HG03045 (cell line): ENCODE results near the gene USP34.
"Not testable (repeated sequence)": the region's sequence is repeated elsewhere in the genome, so short reads cannot be mapped to it uniquely, and the experiment has no call there.

Experiments used
- ATAC-seq: cut with Tn5 transposase; IDR thresholded peaks from one replicate; pipeline ENCODE4 v1.9.1; 2021; ENCODE audit warnings: mild to moderate bottlenecking, moderate library complexity; ENCODE audit not compliant: unreplicated experiment

USP34 gene

DNA sequence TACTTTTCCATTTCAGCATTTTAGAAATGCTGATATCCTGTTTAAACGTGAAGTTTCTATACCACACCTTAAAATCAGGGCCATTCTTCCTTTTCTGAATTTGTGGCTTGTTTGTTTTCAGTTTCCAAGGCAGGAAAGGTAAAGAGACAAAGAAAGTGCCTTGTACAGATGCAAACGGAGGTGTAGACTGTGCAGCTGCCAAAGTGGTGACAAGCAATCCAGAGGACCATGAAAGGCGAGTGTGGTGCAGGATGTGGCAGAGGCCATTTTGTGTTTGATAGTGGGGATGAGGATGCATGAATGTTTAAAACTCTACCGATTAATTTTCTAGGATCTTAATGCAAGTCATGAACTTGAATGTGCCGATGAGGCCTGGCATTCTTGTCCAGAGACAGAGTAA lies 308.2 kb downstream of the USP34 start:
- ATAC-seq: no peak

DNA sequence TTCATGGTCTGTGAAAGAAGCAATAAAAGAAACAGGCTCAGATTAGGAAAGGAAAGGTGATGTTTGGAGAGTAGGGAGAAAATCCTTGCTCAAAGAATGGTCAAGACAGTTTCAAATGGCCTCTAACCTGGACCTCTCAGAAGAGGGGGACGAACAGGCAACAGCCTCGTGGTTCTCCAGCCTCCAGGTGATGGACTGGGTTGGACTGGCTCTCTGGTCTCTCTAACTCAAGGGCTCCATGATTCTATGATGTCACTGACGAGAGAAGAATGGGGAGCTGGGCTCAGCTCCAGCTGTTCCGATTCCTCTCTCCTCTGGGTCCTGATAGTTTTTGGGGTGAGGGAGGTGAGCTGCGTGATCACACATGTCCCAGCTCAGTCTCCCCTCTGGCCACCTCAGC lies 309.0 kb downstream of the USP34 start, which contains the start of gene C2orf74:
Gene C2orf74 (plus strand): TSS at position 301 of the 400 bp plus-strand sequence. CDS start 327 bp downstream, outside the sequence.
- ATAC-seq: no peak

DNA sequence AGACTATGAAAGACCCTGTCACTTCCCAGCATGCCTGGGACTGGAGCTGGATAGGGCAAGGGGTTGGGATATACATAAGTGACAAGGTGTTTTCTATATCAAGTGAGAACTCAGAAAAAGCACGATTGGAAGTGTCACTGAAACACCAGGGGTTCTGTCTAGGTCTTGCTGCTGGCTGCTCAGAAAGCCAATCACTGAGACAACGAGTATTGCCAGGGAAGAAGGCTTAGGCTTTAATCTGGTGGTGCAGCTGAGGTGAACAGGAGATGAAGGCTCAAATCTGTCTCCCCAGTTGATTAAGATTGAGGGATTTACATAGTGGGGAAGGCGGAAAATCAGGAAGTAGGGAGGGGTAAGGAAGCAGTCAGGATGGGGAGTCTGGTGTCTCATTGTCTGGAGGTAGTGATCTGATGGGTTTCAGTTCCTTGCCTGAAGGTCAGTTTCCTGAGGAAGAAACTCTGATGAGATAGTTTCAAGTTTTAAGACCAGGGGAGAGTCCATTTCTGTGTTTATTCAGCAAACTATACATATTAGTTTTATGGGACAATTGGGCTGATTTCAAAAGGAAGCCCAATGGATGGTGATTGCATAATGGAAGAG lies 312.4 kb downstream of the USP34 start:
- ATAC-seq: no peak

DNA sequence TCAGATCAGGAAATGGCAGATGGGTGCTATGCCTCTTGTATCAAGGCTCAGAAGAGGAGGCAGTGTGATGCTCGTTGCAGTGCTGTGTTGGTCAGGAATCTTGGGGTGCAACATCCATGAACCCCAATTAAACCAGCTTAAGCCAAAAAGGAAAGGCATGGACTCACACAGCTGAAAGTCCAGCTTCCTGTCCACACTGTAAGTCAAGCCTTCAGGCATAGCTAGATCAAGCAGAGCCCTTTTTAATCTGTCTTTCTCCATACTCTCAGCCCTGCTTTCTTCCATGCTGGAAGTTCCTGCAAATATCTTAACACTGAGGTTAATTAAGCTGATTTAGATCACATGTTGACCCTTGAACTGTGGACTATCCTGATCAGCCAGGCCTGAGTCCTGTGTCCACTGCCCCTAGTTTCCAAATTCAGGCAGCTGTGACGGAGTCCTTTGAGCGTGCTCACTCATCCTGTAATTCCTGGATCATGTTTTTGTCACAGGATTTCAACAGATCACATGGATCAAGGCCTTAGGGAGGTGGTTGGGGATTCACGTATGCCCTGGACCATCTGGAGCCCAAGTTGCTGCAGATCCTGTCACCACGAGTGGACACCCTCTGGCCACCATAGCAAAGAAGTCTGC lies 313.4 kb downstream of the USP34 start:
- ATAC-seq: no peak

DNA sequence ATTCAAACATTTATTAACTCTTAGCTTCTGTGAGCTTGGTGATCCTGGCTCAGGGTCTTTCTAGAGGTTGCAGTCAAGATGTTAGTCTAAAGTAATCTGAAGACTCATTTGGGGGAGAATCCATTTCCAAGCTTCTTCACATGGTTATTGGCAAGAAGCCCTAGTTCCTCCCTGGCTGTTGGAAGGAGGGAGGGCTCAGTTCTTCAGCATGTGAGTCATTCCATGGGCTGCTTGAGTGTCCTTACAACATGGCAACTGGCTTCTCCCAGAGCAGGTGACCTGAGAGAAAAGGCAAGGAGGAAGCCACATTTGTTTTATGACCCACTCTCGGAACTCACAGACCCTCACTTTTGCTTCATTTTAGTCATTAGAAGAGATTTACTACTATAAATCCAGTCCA lies 319.5 kb downstream of the USP34 start:
- ATAC-seq: no peak

DNA sequence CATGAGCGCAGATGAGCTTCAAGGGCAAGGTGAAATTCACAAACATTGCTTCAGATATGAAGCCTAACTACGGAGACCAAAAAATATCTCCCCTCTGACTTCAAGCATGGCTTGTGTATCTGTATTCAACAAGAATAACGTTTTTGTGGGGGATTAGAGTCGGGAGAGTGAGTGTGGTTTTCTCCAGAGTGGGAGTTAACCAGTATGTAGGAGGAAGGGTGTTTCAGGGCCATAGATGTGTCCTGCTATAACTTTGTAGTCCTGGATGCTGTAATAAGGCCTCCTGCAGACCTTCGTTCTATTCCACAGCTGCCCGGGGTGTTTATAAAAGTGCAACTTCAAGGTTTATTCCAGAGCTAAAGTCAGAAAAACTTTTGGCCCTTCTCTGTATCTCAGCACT lies 321.8 kb downstream of the USP34 start:
- no peak for ATAC-seq

DNA sequence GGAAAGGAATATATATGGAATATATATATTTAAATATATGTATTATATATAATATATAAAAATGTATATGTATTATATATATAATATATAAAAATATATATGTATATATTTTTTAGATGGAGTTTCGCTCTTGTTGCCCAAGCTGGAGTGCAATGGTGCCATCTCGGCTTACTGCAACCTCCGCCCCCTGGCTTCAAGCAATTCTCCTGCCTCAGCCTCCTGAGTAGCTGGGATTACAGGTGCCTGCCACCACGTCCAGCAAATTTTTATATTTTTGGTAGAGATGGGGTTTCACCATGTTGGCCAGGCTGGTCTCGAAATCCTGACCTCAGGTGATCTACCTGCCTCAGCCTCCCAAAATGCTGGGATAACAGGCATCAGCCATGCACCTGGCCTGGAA lies 322.8 kb downstream of the USP34 start:
- ATAC-seq: not testable (repeated sequence)

DNA sequence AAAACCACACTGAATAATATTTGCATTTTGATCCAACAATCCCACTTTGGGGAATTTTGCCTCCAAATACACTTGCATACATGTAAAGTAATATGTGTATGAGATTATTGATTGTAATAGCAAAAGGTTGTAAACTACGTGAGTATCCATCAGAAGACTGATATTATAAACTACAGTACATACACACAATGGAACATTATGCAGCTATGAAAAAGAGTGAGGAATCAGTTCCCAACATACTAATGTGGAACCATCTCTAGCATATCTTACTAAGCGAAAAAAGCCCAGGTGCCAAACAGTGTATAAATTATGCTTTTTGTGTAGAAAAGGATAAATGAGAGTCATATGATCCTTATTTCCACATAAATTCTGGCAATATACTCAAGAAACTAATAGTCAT lies 324.9 kb downstream of the USP34 start:
- no peak for ATAC-seq

DNA sequence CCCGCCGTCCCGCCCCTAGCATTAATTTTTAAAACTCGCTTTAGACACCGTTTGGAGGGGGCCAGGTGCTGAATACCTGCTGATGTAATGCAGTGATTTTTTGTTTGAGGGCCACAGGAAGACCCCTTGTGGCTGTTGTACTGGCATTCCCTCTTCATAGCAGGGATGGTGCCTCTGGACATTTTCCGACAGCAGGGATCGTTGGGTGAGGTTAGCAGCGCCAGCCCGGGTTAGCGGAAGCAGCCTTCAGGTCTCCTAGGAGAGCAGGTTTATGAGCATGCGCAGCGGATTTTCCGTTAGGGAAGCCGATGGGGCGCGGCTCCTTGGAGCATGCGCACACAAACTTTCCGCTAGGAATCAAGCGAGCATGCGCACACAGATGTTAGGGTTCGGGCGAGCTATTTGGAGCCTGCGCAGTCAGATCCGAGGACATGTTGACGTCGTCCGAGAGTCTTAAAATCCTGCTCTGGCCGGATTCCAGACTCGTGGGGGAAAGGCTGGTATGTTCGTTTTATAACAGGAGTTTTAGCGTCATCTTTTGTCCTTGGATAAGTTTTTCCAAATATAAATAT lies 326.1 kb downstream of the USP34 start:
- peak; percentile 87 for ATAC-seq

DNA sequence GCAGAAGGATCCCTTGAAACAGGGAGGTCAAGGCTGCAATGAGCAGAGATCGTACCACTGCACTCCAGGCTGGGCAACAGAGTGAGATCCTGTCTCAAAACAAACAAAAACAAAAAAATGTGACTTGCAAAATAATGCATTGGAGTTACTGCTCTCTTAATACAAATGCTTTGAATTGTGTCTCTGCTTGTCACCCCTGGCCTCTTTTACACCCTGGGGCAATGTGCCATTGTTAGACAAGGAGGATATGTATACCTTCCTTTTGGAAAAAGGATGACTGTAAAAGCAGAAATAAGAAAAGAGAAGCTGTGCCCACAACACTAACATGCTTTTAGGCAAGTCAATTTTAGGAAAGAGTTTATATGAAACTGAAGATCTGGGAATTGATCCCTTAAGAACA lies 329.7 kb downstream of the USP34 start:
- no peak for ATAC-seq

DNA sequence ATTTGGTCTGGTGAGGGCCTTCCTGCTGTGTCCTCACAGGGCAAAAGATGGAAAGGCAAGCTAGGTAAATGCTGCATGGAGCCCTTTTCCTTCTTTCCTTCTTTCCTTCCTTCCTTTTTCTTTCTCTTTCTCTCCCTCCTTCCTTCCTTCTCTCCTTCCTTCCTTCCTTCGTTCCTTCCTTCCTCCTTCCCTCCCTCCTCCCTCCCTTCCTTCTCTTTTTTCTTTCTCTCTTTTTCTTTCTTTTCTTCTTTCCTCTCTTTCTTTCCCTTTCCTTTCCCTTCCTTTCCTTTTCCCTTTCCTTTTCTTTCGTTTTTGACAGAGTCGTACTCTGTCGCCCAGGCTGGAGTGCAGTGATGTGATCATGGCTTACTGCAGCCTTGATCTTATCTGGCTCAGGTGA lies 332.0 kb downstream of the USP34 start:
- ATAC-seq: no peak
